IPS DF 4.7 (cell line): Measurements from ENCODE around the gene CCR2.

Source experiments
- DNase-seq: peaks from one replicate; pipeline ENCODE4 v3.0.0-alpha.2; 2013; ENCODE audit warnings: low spot score; ENCODE audit errors: extremely low read depth

CCR2 gene

GRCh38 chr3:46354478-46354877, 567 bp downstream of the CCR2 start:
- no peak for DNase-seq

GRCh38 chr3:46354984-46355383, 1.1 kb downstream of the CCR2 start:
- no peak for DNase-seq

GRCh38 chr3:46356276-46356675, 2.4 kb downstream of the CCR2 start:
- DNase-seq, result no peak

- no peak for DNase-seq
Measured at GRCh38 chr3:46356909-46357308, 3.0 kb downstream of the CCR2 start.

DNA sequence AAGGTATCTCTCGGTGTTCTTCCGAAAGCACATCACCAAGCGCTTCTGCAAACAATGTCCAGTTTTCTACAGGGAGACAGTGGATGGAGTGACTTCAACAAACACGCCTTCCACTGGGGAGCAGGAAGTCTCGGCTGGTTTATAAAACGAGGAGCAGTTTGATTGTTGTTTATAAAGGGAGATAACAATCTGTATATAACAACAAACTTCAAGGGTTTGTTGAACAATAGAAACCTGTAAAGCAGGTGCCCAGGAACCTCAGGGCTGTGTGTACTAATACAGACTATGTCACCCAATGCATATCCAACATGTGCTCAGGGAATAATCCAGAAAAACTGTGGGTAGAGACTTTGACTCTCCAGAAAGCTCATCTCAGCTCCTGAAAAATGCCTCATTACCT, 4.6 kb downstream of the CCR2 start:
- no peak for DNase-seq

GRCh38 chr3:46359733-46360493, 6.0 kb downstream of the CCR2 start:
- DNase-seq, result no peak

- no peak for DNase-seq
Measured at GRCh38 chr3:46360907-46361306, 7.0 kb downstream of the CCR2 start.

DNA sequence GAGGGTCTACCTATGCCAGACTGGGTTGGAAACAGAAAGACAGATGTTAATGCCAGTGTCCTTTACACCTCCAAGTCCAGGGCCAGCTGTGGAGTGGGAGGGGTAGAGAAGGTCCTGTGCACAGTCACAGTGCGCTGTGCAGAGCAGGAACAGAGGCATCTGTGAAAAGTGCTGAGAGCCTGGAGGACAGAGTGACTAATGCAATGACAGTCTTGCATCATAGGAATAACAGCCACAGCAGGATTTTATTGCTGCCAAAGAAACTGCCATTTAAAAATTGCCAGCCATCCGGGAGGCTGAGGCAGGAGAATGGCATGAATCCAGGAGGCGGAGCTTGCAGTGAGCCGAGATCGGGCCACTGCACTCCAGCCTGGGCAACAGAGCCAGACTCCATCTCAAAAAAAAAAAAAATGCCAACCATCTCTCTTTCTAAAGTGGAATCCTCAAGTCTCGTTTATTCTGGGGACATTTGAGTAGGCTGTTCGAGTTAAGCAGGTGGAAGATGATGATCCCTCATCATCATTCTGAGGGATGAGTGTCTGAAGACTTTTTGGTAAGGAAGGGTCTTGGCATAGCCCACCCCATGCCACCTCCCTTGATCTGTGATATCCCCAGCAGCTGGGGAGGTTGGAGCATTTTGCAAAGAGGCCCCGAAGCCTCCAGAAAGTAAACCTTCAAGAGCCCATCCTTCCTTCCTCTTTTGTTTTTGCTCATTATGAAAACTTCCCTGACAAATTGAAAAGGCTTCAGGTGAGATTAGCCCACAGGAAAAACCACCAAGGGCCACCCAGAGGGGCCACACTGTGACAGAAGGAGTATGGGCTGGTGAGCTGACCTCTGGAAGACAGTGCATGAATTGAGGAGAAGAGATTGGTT, 7.7 kb downstream of the CCR2 start:
- DNase-seq, result no peak

DNA sequence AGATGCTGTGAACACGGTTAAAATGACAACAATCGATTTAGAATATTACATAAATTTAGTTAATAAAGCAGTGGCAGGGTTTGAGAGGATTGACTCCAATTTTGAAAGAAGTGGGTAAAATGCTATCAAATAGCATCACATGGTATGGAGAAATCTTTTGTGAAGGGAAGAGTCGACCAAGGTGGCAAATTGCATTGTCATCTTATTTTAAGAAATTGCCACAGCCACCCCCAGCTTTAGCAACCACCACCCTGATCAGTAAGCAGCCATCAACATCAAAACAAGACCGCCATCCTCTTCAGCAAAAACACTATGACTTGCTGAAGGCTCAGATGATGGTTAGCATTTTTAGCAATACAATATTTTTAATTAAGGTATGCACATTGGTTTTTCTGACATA, 11.1 kb downstream of the CCR2 start:
- no peak for DNase-seq

GRCh38 chr3:46365737-46366524, 12.0 kb downstream of the CCR2 start:
- no peak for DNase-seq

DNA sequence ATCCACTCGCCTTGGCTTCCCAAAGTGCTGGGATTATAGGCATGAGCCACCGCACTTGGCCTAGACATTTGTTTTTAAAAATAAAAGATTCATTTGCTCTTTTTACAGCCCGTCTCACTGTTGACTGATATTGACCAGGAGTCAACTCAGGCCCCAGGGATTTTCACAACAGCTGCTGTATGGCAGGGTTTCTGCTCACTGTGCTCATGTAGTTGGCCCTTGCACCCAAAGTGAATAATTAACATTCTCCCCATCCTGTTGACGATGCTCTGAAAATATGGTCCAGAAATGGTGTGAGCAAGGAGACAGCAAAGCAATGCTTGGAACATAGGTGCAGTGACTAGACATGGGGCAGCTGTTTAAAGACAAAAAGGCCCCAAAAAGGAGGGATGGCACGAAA, 13.9 kb downstream of the CCR2 start:
- DNase-seq, result no peak

DNA sequence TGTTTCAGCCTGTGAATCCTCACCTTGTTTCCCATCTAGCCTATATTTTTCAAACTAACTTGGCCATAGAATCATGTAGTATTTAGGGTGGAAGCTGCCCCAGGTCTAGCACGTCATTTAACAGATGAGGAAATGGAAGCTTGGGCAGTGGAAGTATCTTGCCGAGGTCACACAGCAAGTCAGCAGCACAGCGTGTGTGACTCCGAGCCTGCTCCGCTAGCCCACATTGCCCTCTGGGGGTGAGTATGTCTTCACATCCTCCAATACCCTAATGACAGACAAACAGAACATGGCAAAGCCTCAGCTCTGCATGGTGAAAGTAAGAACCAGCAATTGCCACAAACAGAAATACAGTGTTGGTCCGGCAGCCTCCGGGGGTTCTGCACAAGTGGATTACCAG, 14.7 kb downstream of the CCR2 start:
- peak; percentile 36 for DNase-seq

DNA sequence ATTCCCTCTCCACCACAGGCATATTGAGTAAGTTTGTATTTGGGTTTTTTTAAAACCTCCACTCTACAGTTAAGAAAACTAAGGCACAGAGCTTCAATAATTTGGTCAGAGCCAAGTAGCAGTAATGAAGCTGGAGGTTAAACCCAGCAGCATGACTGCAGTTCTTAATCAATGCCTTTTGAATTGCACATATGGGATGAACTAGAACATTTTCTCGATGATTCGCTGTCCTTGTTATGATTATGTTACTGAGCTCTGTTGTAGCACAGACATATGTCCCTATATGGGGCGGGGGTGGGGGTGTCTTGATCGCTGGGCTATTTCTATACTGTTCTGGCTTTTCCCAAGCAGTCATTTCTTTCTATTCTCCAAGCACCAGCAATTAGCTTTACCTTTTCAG, 15.2 kb downstream of the CCR2 start:
- no peak for DNase-seq

GRCh38 chr3:46369675-46370132, 15.8 kb downstream of the CCR2 start:
- no peak for DNase-seq

DNA sequence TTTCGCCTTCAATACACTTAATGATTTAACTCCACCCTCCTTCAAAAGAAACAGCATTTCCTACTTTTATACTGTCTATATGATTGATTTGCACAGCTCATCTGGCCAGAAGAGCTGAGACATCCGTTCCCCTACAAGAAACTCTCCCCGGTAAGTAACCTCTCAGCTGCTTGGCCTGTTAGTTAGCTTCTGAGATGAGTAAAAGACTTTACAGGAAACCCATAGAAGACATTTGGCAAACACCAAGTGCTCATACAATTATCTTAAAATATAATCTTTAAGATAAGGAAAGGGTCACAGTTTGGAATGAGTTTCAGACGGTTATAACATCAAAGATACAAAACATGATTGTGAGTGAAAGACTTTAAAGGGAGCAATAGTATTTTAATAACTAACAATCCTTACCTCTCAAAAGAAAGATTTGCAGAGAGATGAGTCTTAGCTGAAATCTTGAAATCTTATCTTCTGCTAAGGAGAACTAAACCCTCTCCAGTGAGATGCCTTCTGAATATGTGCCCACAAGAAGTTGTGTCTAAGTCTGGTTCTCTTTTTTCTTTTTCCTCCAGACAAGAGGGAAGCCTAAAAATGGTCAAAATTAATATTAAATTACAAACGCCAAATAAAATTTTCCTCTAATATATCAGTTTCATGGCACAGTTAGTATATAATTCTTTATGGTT, 17.1 kb downstream of the CCR2 start, which contains the start of gene CCR5:
TSS of gene CCR5 (plus strand) at position 108 of the 680 bp plus-strand sequence. CDS start 1,957 bp downstream, outside the sequence.
- DNase-seq, result no peak

- DNase-seq, result no peak
Measured at GRCh38 chr3:46371519-46372340, 17.8 kb downstream of the CCR2 start.

- no peak for DNase-seq
Measured at GRCh38 chr3:46372492-46373359, 18.8 kb downstream of the CCR2 start.

DNA sequence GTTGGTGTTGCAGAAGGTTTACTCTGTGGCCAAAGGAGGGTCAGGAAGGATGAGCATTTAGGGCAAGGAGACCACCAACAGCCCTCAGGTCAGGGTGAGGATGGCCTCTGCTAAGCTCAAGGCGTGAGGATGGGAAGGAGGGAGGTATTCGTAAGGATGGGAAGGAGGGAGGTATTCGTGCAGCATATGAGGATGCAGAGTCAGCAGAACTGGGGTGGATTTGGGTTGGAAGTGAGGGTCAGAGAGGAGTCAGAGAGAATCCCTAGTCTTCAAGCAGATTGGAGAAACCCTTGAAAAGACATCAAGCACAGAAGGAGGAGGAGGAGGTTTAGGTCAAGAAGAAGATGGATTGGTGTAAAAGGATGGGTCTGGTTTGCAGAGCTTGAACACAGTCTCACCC, 20.8 kb downstream of the CCR2 start:
- no peak for DNase-seq

- no peak for DNase-seq
Measured at GRCh38 chr3:46375218-46375617, 21.3 kb downstream of the CCR2 start.
